Liver (tissue), 3 donors: ENCODE data around the gene TMEM8B.

Source experiments
- CTCF ChIP-seq: fragments of 150-350 bp; IDR thresholded peaks from 2 replicates; pipeline ENCODE4 v1.5.1; 2017; ENCODE audit warnings: improper control_type of control experiment, low read depth, low read length; ENCODE audit not compliant: missing input control
- GABPA ChIP-seq, 2 donors: IDR thresholded peaks in 1 of 2; conservative IDR thresholded peaks in 1 of 2; 2 replicates each; pipeline ENCODE4 v1.6.1; 2016; ENCODE audit warnings: antibody characterized with exemption in 2 of 2, mild to moderate bottlenecking in 1 of 2, moderate library complexity in 1 of 2
- MAX ChIP-seq: IDR thresholded peaks from 2 replicates; pipeline ENCODE4 v1.6.1; 2016; ENCODE audit warnings: antibody characterized with exemption
- RAD21 ChIP-seq, 2 donors: IDR thresholded peaks; 2 replicates each; pipeline ENCODE4 v1.6.1; 2016; ENCODE audit warnings: antibody characterized with exemption in 2 of 2, mild to moderate bottlenecking in 2 of 2
- REST ChIP-seq: IDR thresholded peaks from 2 replicates; pipeline ENCODE4 v1.6.1; 2016; ENCODE audit warnings: antibody characterized with exemption, mild to moderate bottlenecking
- RXRA ChIP-seq, 2 donors: IDR thresholded peaks; 2 replicates each; pipeline ENCODE4 v1.6.1; 2017 to 2018; ENCODE audit warnings: antibody characterized with exemption in 2 of 2, mild to moderate bottlenecking in 1 of 2
- SP1 ChIP-seq: IDR thresholded peaks from 2 replicates; pipeline ENCODE4 v1.6.1; 2018; ENCODE audit warnings: antibody characterized with exemption, mild to moderate bottlenecking
- TAF1 ChIP-seq: conservative IDR thresholded peaks from 2 replicates; pipeline ENCODE4 v1.6.1; 2016; ENCODE audit warnings: antibody characterized with exemption, mild to moderate bottlenecking
- YY1 ChIP-seq: IDR thresholded peaks from 2 replicates; pipeline ENCODE4 v1.6.1; 2016; ENCODE audit warnings: antibody characterized with exemption, mild to moderate bottlenecking
- TF ChIP-seq, protein P1 (sequence below): IDR thresholded peaks from 2 replicates; pipeline ENCODE4 v1.6.1; 2016; ENCODE audit warnings: antibody characterized with exemption
- donor health status: healthy.
- donor health status: healthy.

DNA sequence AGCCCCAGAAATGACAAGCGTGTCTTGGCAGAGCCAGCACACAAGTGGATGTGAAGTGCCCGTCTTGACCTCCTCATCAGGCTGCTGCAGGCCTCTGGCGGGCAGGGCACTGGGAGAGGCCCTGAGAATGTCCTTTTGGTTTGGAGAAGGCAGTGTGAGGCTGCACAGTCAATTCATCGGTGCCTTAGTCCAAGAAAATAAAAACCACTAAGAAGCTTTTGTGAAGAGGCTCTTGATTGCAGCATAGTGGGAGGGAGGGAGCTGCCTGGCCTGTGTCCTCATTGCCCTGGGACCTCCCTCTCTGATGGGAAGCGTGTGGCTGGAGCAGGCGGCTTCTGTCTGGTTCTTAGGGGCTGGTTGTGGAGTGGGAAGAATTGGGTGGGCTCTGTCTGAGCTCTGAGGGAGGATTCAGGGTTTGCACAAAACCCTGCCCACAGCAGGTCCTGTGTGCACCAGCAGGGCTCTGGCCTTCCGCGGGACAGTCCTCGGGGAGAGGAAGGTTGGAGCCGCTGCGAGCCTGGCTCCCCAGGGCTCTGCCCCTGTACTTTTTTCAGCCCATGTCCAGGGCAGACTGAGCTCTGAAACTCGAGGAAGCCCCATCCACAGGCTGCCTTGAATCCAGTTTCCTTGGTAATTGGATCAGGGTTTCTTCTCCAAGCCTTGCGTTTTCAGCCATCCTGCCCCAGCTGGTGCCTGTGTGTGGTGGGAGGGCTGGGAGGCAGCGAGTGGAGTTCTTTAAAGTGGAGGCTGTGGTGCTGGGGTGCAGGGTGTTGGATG, 78.1 kb downstream of the TMEM8B start:
- no peak for TF ChIP-seq CTCF
- TF ChIP-seq TAF1, result no peak
- TF ChIP-seq, protein P1, sequence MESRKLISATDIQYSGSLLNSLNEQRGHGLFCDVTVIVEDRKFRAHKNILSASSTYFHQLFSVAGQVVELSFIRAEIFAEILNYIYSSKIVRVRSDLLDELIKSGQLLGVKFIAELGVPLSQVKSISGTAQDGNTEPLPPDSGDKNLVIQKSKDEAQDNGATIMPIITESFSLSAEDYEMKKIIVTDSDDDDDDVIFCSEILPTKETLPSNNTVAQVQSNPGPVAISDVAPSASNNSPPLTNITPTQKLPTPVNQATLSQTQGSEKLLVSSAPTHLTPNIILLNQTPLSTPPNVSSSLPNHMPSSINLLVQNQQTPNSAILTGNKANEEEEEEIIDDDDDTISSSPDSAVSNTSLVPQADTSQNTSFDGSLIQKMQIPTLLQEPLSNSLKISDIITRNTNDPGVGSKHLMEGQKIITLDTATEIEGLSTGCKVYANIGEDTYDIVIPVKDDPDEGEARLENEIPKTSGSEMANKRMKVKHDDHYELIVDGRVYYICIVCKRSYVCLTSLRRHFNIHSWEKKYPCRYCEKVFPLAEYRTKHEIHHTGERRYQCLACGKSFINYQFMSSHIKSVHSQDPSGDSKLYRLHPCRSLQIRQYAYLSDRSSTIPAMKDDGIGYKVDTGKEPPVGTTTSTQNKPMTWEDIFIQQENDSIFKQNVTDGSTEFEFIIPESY, result no peak
- TF ChIP-seq RAD21 (IDR thresholded peaks at IDR 0.05), result no peak
- TF ChIP-seq MAX, result no peak
- no peak for TF ChIP-seq YY1
- no peak for TF ChIP-seq REST
- no peak for TF ChIP-seq SP1
- peak in 1 of 2 donors; percentile 32 for TF ChIP-seq RXRA (IDR thresholded peaks at IDR 0.05)
- no peak for TF ChIP-seq GABPA (IDR thresholded peaks at IDR 0.05 in 1 of 2, conservative IDR thresholded peaks at IDR 0.05 in 1 of 2)
